K562 treated with DMSO at 1 percent for 4 hours (cell line): ENCODE measurements around the gene SPTLC2. TPM values are rescaled to one million over a fixed set of nuclear protein-coding genes. Genes with fewer than 3 reads are reported as not detected.

ENCODE experiments used
- total RNA-seq: library from RNA; unstranded; fragments of 300-600 nt; gene quantifications from 2 replicates; pipeline ENCODE4 v1.2.3, GENCODE V29; 2022; ENCODE audit not compliant: insufficient read depth

SPTLC2 gene
- total RNA-seq = 10.4 and 12.2 TPM in 2 replicates

DNA sequence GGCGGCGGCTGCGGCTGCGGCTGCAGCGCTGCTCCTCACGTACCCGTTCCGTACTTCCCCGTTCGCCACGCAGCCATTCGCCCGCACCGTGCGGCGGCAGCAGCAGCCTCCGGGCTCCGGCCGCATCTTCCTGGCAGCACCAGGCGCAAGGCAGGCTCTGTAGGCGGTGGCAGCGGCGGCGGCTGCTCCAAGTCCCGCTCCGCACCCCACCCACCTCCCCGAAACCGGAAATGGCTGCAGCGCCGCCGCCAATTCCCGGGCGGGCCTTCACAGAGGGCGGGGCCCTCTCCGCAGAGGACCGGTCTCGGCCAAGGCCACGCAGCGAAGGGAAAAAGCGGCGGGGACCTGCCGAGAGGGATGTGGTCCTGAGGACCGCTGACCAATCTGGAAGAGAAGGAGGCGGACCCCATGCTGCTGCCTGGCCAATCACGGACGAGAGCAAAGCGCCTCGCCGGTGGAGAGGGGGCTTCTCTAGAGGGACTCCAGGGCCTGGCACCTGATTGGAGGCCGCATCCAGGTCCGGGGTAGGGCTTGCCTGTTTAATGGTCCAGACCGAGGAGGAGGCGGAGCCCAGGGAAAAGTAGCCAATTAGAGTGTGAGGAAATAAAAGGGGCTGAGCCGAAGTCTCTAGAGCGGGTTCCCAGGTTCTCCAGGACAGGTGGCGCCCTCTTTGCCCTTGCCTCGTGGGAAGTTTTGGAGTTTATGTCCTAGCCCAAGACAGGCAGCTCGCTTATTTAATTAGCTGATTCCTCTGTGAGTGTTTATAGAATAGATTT, at the start of gene SPTLC2:
Gene SPTLC2, minus strand, starts transcription at position 184 of the 776 bp plus-strand sequence. Its CDS starts 58 bp downstream, at position 126.

DNA sequence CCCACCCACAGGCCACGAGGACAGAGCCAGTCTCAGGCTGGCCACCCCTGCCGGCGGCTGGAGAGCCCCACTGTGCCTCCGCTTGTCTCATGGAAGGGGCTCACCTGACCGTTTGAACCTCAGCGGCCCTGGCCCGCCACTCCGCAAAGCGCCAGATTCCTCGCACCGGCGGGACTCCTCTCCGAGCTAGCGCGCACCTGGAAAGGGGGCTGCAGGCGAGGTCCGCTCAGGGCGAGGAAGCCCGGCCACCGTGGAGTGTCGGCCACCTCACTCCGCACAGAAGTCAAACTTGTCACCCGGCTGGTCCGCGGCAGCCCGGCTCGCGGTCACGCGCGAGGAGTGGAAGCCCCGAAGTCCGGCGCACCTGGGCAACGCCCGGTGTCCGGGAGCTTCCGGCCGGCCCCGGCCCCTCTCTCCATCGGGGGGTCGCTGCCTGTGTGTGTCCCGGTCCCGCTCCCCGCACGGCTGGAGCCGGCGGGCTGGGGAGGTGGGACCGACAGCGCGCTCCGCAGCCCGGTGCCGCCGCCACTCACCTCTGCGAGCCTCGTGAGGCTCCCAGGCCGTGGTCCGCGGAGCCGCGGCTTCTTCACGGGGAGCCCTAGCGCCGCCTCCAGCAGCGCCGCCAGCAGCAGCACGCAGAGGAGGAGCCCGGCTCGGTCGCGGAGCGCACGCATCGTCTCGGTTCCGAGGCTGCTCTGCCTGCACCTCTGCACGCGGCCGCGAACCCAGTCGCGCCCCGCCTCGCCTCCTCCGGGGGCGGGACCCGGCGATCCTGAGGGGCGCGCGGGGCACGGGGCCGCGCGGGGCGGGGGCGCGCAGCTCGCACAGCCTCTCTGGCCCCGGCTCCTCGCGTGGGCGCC, 118.1 kb downstream of the SPTLC2 start, which contains the start of gene ISM2:
Gene ISM2, minus strand, starts transcription at position 697 of the 860 bp plus-strand sequence. Its CDS starts 23 bp downstream, at position 674.

DNA sequence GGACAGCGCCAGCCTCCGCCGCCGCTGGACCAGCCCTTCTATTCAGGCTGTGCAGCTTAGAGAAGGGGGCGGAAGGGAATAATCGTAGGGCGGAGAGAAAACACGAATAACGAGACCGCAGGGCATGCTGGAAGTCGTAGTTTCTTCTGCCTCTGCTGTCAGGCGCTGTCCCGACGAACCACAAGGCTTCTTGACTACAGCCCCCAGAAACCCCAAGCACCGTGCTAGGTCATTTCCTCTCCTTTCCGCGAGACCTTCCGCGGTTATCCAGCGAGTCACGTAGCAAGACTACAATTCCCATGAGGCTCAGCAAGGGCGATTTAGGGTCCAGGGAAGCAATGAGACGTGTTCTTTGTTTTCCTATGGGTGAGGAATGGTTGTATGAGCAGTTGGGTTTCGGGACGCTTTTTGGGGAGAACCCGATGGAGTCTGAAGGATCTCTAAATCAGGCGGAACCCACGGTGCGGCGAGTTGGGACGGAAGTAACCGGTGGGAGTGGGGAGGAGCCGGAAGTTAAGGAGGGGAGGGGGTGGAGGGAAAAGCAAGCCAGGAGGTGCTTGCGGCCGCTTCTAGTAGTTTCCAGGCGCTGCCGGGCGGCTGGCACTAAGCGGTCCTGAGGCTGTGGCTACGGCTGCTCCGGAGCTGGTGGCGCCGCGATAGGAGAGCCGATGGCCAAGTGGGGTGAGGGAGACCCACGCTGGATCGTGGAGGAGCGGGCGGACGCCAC, 158.8 kb downstream of the SPTLC2 start, which contains the start of the genes AHSA1 and VIPAS39:
Gene AHSA1, plus strand, starts transcription at position 572 of the 727 bp plus-strand sequence. Its CDS starts 97 bp downstream, at position 669.
Gene VIPAS39, minus strand, starts transcription at position 80 of the 727 bp plus-strand sequence. CDS start 3,499 bp downstream, outside the sequence.

Other genes starting within 250 kb of the SPTLC2 start
- 4.8 and 5.7 TPM in 2 replicates for gene TMED8, start 239.5 kb downstream of the SPTLC2 start, total RNA-seq
- gene SAMD15, start 239.3 kb downstream of the SPTLC2 start, total RNA-seq = not detected in 2 replicates
- 0.38 TPM in 1 of 2 replicates, not detected in the other for gene NOXRED1, start 193.1 kb downstream of the SPTLC2 start, total RNA-seq
- 7.0 and 7.4 TPM in 2 replicates for gene VIPAS39, start 159.0 kb downstream of the SPTLC2 start, total RNA-seq
- 91.9 and 101 TPM in 2 replicates for gene AHSA1, start 158.5 kb downstream of the SPTLC2 start, total RNA-seq
- not detected in 2 replicates for gene ISM2, start 117.8 kb downstream of the SPTLC2 start, total RNA-seq
- gene ALKBH1, start 91.4 kb upstream of the SPTLC2 start, total RNA-seq = 8.1 and 8.4 TPM in 2 replicates
- gene SLIRP, start 91.5 kb upstream of the SPTLC2 start, total RNA-seq = 160 and 165 TPM in 2 replicates
- gene SNW1, start 144.5 kb upstream of the SPTLC2 start, total RNA-seq = 62.2 and 65.2 TPM in 2 replicates
- 9.0 and 15.6 TPM in 2 replicates for gene ADCK1, start 183.5 kb upstream of the SPTLC2 start, total RNA-seq